Peyer's patch (tissue), 4 donors: ENCODE results near the gene MYOF.

Experiments used
- CTCF ChIP-seq, 6 experiments: fragments of 450-650 bp in 4 of 6; fragments of 200-600 bp in 2 of 6; sonication (generic) in 1 of 6; IDR thresholded peaks; one replicate each; pipeline ENCODE4 v1.5.1; 2017 to 2019; ENCODE audit warnings: antibody characterized with exemption in 6 of 6, mild to moderate bottlenecking in 3 of 6, moderate library complexity in 1 of 6
- POLR2A ChIP-seq, 2 donors: fragments of 450-650 bp; IDR thresholded peaks; one replicate each; pipeline ENCODE4 v1.5.1; 2017; ENCODE audit warnings: antibody characterized with exemption in 2 of 2, mild to moderate bottlenecking in 2 of 2, moderate library complexity in 2 of 2

DNA sequence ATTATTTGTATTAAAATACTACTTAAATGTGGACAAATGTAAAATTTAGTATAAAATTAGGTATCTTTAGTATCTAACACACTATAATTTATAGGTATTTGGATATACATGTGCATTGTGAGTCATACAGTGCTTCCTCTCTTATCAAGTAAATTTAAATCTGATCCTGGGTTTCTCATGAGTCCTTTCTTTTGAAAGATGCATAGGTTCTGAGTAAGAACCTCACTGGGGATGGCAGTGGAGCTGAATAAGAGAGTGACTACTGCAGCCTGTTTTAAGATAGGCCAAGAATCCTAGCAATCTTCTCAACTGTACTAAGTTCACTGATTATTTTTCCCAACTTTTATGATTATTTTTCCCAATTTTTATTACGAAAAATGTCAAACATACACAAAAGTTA lies 30.4 kb upstream of the MYOF start:
- TF ChIP-seq CTCF (IDR thresholded peaks at IDR 0.05) (no peak), POLR2A (IDR thresholded peaks at IDR 0.05) (no peak)
